Measurements from ENCODE around the gene TMEM8B. TPM values are rescaled to one million over a fixed set of nuclear protein-coding genes. Genes with fewer than 3 reads are reported as not detected.

Gene TMEM8B
- total and polyA plus RNA-seq, 2 of the 8 experiments (the other 6 are each of a cell fraction or from before 2014, with no cell fraction given): 7.5 to 10.4 TPM

DNA sequence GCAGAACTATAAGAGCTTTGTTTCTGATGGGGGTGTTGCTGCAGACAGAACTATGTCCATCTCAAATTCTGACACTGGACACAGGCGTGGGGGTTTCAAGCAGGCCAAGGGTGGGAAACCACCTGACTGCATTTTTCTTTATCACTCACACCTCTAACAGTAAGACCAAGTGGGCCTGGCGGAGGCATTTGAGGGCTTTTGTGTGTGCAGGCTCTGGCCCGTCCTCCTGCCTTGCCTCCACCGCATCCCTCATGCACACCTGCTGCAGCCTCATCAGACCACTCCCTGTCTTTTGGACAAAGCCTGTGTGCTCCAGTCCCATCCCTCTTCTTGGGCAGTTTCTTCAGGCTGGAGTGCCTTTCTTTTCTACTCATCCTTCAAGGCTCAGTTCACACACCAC lies 33.3 kb downstream of the TMEM8B start:
- no peak overlapping the region for H3K14ac ChIP-seq (ENCODE audit: insufficient read length)
- POLR2A ChIA-PET (ENCODE audit: partially characterized antibody): interaction anchor here (0.9 to 7.4 kb wide), 2 partner anchors 16 to 51 kb away, joined by 3 to 43 read pairs; partner anchors contain the start of gene SPAG8
- no peak overlapping the region for H2BK20ac ChIP-seq (ENCODE audit: low read length)
- H3K9ac ChIP-seq (replicated peaks in 1 of 4; ENCODE audit: extremely low read depth in 1 of 4, low read depth in 3 of 4, low read length in 3 of 4): no peak overlapping the region
- H3K23ac ChIP-seq (ENCODE audit: insufficient read length): no peak overlapping the region
- H3K9me3 ChIP-seq (ENCODE audit: insufficient read depth in 2 of 2, low read depth in 1 of 2, low read length in 1 of 2): no peaks in the 10 kb centered on the region
- no peaks in the 10 kb centered on the region for H3K36me3 ChIP-seq (ENCODE audit: control insufficient read depth in 2 of 4, insufficient read depth in 4 of 4, low read length in 3 of 4)
- peaks cover 0 to 2% (median 0%) of the 10 kb centered on the region in 4 experiments; a peak in 1 of 7 replicates for H3K27me3 ChIP-seq (replicated peaks in 1 of 4; ENCODE audit: control insufficient read depth in 3 of 4, extremely low read depth in 1 of 4, insufficient read depth in 3 of 4, low read length in 3 of 4)
- H2BK12ac ChIP-seq (ENCODE audit: low read depth, low read length): no peak overlapping the region
- H3K23me2 ChIP-seq (ENCODE audit: low read depth, low read length): no peaks in the 10 kb centered on the region; the same call in 1 of the 2 replicates
- no peak overlapping the region for H2BK15ac ChIP-seq (ENCODE audit: low read length)
- peaks cover 0 to 2% of the 10 kb centered on the region in 2 experiments for H4K20me1 ChIP-seq (replicated peaks in 1 of 2; ENCODE audit: control insufficient read depth in 1 of 2, insufficient read depth in 2 of 2, low read length in 2 of 2)
- H3K4ac ChIP-seq (replicated peaks; ENCODE audit: insufficient read length, low read depth, low read length): no peak overlapping the region
- no peak overlapping the region for H3K4me3 ChIP-seq (ENCODE audit: extremely low read depth in 1 of 4, insufficient read depth in 2 of 4, low read depth in 3 of 4, low read length in 4 of 4)
- no peak overlapping the region for H2BK5ac ChIP-seq (ENCODE audit: low read depth, low read length)
- no peak overlapping the region for H2AFZ ChIP-seq (ENCODE audit: low read length)
- no peak overlapping the region for H4K91ac ChIP-seq (replicated peaks; ENCODE audit: insufficient read length, low read length)
- WGBS, 2 experiments (ENCODE audit: extremely low coverage in 1 of 2, insufficient coverage in 1 of 2, insufficient read length in 1 of 2, insufficient replicate concordance in 2 of 2, low coverage in 1 of 2, low lambda C conversion rate in 2 of 2, missing lambda C conversion rate in 1 of 2): 85% methylated on average over 4 of the region's 4 CpGs; no CpG with 5 or more reads in 1 of the 2 experiments
- DNase-seq (ENCODE audit: low read depth in 1 of 2, low spot score in 2 of 2) (no peak), FAIRE-seq (no peak)
- H2AK5ac ChIP-seq (ENCODE audit: low read depth, low read length): no peak overlapping the region
- no peaks in the 10 kb centered on the region for H3K4me1 ChIP-seq (replicated peaks in 1 of 4; ENCODE audit: control insufficient read depth in 3 of 4, insufficient read depth in 4 of 4, low read length in 3 of 4)
- H3K79me2 ChIP-seq (ENCODE audit: control insufficient read depth in 1 of 2, insufficient read depth in 2 of 2, low read length in 2 of 2): no peaks in the 10 kb centered on the region
- no peak overlapping the region for H3K18ac ChIP-seq (ENCODE audit: extremely low read depth, low read length)
- no peaks in the 10 kb centered on the region for H3K79me1 ChIP-seq (ENCODE audit: low read depth, low read length)
- no peak overlapping the region for H4K8ac ChIP-seq (ENCODE audit: extremely low read depth, insufficient read depth, low read length)
- H2BK120ac ChIP-seq (replicated peaks; ENCODE audit: low read depth, low read length): no peak overlapping the region
- H3K4me2 ChIP-seq (ENCODE audit: insufficient read depth in 1 of 2, low read depth in 2 of 2, low read length in 2 of 2): no peak overlapping the region
- H3K27ac ChIP-seq (ENCODE audit: low read depth, low read length): no peak overlapping the region
- CTCF ChIA-PET (ENCODE audit: partially characterized antibody): interaction anchor here (1.1 to 5.3 kb wide), 7 partner anchors 9 to 40 kb away, joined by 3 to 25 read pairs (median 5); no protein-coding TSS in a partner anchor
- H4K5ac ChIP-seq (ENCODE audit: insufficient read length, low read depth, low read length): no peak overlapping the region
- H3K56ac ChIP-seq (replicated peaks; ENCODE audit: insufficient read length, low read depth, low read length): no peak overlapping the region
- TF ChIP-seq RFX5 (IDR thresholded peaks at IDR 0.05; ENCODE audit: borderline replicate concordance, low read depth, low read length): no peak
- TF ChIP-seq BCL11A (IDR thresholded peaks at IDR 0.05; ENCODE audit: low read depth in 2 of 2, low read length in 2 of 2): no peak
- TF ChIP-seq TEAD4 (IDR thresholded peaks at IDR 0.05; ENCODE audit: low read depth, low read length): no peak
- TF ChIP-seq JUND (IDR thresholded peaks at IDR 0.05; ENCODE audit: low read length): no peak
- no peak for TF ChIP-seq NRF1 (IDR thresholded peaks at IDR 0.05; ENCODE audit: low read depth, low read length)
- no peak for TF ChIP-seq TAF7 (optimal IDR thresholded peaks at IDR 0.05; ENCODE audit: borderline replicate concordance, low read depth, low read length)
- TF ChIP-seq MAFK (IDR thresholded peaks at IDR 0.05; ENCODE audit: low read depth, low read length): no peak
- TF ChIP-seq EGR1 (IDR thresholded peaks at IDR 0.05; ENCODE audit: borderline replicate concordance, low read depth, low read length): no peak
- TF ChIP-seq, protein P1, sequence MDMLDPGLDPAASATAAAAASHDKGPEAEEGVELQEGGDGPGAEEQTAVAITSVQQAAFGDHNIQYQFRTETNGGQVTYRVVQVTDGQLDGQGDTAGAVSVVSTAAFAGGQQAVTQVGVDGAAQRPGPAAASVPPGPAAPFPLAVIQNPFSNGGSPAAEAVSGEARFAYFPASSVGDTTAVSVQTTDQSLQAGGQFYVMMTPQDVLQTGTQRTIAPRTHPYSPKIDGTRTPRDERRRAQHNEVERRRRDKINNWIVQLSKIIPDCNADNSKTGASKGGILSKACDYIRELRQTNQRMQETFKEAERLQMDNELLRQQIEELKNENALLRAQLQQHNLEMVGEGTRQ (IDR thresholded peaks at IDR 0.05; ENCODE audit: low read length): no peak
- TF ChIP-seq HDAC6 (IDR thresholded peaks at IDR 0.05; ENCODE audit: low read depth, low read length): no peak
- no peak for TF ChIP-seq SP4 (IDR thresholded peaks at IDR 0.05; ENCODE audit: low read length)
- no peak for TF ChIP-seq ASH2L (IDR thresholded peaks at IDR 0.05; ENCODE audit: low read length)
- TF ChIP-seq CBX8 (IDR thresholded peaks at IDR 0.05; ENCODE audit: borderline replicate concordance, low read depth, low read length): no peak
- no peak for TF ChIP-seq YY1 (IDR thresholded peaks at IDR 0.05; ENCODE audit: low read depth, low read length)
- TF ChIP-seq SIRT6 (IDR thresholded peaks at IDR 0.05; ENCODE audit: low read length): no peak
